Activated CD8-positive, alpha-beta memory T cell treated with anti-CD3 and anti-CD28 coated beads for 4 hours (primary cell): ENCODE measurements around the gene ST6GALNAC3.

Experiments
- DNase-seq, 2 donors: peaks; one replicate each; pipeline ENCODE4 v3.0.0-alpha.2; 2020; ENCODE audit warnings: low read depth in 2 of 2

Gene ST6GALNAC3

DNA sequence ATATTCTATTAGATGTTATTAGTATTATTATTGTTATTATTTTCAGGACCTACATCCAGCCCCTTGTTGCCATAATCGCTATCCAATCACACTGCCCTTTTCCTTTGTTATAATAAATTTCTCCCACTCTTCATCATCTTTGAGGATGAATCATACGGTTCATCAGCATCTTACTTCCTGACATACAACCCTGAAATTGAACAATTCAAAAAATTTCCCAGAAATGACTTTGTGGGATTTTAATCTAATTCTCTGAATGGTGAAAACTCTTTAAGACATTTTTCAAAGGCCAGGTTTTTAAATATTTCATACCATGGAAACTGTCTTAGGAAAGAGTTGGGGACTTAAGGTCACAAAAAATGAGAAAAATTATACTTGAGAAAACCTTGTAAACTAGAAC, 353.5 kb downstream of the ST6GALNAC3 start:
- no peak for DNase-seq

DNA sequence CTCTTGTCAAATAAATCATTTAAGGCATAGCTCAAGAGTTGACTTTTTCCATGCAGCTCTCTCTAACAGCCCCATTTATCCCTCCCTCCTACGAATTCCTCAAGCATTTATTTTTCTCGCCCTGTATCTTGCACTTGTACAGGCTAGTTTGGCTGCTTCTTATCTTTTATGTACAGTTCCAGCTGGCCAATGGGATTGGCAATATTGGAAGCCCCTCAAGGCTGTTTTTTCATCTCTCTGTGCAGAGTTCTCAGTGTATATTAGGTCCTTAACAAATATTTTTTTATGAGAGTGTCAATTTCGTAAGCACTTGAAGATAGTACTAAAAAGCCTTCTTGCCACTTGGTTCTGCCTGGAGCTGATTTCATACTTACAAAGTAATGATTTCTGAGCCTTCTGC, 356.0 kb downstream of the ST6GALNAC3 start:
- no peak for DNase-seq

DNA sequence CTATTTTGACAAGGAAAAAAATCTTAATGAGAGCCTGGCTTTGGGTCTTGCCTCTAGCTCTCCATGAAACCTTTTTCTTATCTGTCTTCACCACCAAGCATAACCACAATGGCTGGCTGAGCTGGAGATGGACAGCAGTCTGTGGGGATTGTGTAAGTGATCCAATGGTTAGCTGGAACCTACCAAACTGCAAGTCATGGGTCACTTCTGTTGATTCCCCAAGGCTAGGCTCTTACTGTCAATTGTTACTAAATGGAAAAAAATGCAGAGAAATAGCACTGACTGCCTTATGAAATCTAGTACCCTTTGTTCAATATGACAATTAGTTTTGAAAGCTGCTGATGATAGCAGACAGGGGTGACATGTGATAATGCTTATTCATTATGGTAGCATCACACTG, 359.0 kb downstream of the ST6GALNAC3 start:
- DNase-seq = no peak

DNA sequence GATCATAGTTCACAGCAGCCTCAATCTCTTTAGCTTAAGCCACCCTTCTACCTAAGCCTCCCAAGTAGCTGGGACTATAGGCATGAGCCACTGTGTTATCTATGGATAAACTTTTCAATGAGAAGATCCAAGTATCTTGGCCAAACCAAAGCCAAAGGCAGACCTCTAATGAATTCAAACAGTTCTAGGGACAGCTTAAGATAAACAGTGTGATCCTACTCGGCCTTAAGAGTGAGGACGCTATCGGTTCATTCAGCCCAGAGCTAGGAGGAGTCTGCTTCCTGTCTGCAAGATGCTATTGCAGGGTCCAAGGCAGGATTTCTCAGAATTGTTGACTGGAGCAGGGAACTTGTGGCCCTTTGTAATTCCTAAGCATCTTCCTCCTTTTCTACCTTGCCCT, 368.7 kb downstream of the ST6GALNAC3 start:
- DNase-seq = no peak

DNA sequence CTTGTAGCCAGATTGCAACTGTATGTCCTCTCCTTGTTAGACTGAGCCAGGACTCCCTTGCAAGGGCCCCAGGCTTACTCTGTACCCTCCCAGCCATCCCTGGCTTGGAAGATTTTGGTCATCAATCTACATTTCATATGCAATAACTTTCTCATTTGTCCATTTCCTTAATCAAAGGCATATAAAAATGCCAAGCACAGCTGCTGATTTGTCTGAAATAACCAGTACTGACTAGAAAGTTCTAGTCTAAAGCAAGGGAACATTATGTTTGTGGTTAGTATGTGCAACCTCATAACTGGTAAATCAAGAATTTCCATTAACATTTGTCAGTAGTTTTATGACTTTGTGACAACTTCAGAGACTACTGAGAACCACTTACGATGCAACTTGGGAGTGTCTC, 370.2 kb downstream of the ST6GALNAC3 start:
- no peak for DNase-seq

DNA sequence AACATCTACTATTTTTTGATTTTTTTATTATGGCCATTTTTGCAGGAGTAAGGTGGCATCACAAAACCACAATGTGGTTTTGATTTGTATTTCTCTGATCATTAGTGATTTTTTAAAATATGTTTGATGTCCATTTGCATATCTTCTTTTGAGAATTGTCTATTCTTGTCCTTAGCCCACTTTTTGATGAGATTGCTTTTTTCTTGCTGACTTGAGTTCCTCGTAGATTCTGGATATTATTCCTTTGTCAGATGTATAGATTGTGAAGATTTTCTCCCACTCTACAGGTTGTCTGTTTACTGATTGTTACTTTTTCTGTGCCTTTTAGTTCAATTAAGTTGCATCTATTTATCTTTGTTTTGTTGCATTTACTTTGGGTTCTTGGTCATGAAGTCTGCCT, 375.7 kb downstream of the ST6GALNAC3 start:
- no peak for DNase-seq

DNA sequence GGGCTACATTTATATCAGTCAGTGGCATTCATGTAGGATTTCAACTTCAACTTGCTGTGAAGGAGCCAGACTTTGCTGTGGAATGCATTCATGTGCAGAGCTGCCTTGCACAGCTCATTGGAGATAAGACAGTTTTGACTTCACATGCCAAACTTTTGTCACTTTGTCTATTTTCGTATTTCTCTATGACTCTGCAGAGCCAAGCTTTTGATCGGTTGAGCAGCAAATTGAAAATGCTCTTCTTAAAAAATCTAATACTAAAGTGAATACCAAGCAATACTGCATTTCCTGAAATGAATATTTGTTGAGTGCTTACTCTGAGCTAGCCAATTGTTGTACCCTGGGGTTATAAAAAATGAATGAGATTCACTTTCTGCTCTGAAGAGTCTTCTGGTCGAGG, 388.7 kb downstream of the ST6GALNAC3 start:
- no peak for DNase-seq

DNA sequence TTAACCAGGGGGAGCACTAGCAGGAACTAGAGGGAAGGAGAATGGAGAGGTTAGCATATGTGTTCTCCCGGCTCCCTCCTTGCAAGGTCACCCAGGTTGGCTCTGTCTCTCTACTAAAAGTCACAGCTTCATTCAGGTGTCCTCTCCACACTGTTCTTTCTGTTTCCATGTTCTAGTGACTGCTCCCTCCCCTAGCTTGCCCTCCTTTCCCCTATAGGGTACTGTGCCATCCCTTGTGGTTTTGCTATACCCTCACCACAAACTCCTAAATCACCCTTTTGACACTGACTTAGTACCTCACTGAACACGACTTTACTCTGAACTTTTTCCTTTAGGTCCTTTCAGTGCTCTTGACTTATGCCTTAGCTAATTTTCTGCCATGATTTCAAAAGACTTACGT, 389.3 kb downstream of the ST6GALNAC3 start:
- no peak for DNase-seq

DNA sequence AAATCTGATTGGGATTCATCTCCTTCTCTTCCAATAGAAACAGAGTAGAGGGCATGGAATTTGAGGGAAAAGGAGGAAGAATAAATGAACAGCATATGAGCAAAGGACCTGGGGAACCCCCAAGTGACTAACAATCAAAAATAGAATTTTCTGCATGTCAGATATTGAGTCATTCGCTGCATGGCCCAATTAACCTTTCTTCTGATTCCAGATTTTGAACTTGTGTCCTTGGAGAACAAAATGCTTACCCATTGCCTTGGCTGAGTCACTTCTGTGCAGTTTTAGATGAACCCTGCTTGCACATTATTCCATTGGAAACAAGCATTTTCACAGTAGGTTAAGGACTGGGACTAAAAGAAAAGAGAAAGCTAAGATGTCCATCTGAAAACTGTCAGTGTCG, 390.5 kb downstream of the ST6GALNAC3 start:
- no peak for DNase-seq

DNA sequence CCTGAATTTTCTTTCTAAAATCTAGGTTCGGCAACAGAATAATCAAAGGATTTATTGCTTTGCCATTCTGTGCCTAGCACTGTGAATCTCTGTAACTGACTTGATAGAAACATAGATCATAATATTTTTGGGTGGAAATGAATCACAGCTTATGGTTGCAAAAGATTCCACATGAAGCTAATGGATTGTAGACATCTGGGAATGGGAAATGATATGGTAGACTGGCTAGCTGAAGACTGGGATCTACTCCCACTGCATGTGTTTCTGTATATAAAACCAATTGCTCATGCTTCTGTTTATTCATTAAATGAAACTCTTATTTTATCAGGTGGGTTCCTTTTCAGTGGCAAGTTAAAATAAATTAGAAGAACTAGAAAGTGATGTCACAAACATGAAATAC, 395.6 kb downstream of the ST6GALNAC3 start:
- no peak for DNase-seq

DNA sequence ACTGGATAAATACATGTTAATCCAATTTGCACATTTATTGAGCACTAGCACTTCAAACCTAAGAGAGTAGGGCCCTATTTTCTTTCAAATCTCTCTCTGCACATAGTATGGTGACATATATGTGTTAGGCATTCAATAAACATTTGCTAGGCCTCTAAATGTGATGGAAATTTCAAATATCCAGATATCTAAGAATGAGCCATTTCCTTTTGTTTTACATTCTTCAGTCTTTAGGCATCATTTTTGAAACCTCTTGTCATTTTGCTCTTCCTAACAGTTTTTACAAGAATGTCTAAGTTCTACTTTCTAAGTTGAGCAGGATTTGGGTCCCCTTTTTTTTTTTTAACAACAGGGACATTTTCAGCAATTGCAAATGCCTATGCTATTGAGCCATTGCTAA, 397.0 kb downstream of the ST6GALNAC3 start:
- DNase-seq = no peak

DNA sequence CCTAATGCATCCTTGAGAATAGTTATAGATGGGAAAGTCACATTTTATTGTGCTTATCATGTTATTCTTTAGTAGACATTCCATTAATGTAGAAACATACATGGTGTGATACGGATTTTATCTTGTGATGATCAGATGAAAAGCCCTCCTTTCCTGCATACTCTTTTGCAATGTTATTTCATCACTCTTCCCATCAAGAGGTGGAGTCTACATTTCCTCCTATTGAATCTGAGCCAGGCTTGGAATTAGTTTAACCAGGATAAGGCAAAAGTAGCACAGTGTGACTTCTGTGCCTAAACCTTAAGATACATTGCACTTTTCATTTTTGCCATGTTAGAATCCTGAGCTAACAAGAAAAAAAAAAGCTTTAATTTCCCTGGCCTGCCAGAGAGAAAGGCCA, 399.0 kb downstream of the ST6GALNAC3 start:
- DNase-seq = no peak

DNA sequence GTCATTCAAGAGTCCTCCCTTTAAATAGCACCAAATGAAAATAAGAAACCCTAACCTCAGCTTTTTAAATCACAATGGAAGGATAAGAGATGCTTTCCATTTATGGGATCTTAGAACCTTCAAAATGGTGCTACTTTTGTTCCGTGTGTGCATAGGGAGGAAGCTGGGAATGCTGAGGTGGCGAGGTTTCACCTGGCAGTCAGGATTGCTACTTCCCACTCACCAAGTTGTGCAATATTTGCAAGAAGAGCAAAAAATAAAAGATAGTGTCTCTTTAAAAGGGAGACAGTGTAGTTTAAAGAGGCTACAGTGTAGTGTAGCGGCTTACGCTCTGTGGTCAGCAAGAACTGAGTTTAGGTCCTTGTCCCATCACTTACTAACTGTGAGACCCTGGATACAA, 400.4 kb downstream of the ST6GALNAC3 start:
- DNase-seq = no peak

DNA sequence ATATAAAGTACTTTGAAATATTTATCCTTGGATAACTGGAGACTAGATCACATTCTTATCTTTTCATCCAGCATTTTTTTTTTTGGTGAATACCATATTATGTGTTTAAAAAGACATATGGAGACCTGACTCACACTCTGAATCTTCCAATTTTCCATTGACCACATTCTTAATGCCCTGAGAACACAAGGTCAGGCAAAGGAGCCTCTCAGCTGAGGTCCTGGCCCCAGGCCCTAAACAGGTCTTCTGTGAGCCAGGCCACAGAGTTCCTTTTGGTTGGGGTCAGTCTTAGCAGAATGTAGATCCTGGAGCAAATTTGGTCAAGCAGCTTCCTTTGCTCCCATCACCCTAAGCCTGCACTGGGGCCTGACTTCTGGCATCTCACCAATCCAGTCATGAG, 402.6 kb downstream of the ST6GALNAC3 start:
- DNase-seq = no peak

DNA sequence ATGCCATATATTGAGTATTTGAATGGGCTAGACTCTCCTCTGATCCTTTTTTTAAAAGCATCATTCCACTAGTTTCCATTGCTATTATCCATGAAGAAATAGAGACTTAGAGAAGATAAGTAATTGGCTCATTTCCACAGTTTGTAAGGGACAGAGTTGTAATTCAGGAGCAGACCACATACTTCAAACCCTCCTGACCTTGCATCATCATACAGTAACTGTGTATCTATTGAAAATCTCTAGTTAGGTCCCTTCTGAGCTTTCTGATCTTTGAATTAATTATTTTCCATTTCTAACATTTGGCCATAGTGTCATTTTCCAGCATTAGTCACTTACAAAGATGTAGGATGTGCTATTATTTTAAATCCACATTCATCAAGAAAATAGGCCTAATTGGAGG, 406.3 kb downstream of the ST6GALNAC3 start:
- no peak for DNase-seq

DNA sequence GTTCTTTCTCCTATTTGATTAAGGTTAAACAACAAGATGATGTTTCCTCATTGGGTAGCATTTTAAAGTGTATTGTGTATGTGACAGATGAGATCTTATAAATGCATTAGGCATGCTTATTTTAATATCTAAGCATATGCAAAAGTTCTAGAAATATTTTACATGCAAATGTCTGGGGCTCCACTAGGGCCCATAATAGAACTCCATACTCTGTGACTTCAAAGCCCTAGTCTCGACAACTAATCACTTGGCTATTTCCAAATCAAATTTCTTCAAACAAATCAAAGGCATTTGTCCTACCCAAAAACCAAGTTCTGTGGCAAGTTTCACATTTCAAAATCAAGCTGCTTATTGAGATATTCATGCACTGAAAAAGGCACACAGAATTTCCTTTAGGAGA, 407.1 kb downstream of the ST6GALNAC3 start:
- no peak for DNase-seq

DNA sequence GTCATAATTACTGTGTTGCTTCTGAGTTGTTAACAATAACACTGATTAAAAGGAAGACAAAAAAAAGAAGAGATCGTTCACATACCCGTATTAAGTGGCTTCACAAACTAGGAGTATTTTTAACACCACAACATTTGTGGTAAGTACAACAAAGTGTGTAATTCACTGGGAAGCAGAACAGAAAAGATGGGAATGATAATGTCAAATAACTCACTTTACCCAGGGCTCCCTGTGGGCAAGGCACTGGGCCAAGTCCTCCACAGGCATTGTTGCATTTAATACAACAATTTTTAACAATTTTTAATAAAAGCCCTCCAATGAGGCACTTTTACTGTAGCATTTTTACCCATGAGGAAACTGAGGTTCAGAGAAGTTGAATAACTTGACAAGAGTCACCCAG, 407.7 kb downstream of the ST6GALNAC3 start:
- DNase-seq = no peak

DNA sequence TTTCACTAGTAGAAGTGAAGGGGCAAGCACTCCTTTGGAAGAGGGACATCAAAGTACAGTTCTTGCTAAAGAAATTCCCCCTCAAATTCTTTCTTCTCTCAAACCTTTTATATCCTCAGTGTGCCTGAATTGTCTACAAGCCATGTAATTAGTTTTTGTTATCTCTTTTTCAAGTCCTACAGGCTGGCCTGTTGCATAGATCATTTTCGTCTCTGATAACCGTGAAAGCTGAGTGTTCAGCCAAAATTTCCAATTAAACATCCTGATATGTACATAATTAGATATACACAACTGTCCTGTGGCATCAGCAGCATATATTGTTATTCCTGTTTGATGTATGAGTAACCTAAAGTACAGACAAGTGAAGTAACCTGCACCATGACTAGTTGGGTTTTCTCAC, 417.2 kb downstream of the ST6GALNAC3 start:
- DNase-seq = no peak

DNA sequence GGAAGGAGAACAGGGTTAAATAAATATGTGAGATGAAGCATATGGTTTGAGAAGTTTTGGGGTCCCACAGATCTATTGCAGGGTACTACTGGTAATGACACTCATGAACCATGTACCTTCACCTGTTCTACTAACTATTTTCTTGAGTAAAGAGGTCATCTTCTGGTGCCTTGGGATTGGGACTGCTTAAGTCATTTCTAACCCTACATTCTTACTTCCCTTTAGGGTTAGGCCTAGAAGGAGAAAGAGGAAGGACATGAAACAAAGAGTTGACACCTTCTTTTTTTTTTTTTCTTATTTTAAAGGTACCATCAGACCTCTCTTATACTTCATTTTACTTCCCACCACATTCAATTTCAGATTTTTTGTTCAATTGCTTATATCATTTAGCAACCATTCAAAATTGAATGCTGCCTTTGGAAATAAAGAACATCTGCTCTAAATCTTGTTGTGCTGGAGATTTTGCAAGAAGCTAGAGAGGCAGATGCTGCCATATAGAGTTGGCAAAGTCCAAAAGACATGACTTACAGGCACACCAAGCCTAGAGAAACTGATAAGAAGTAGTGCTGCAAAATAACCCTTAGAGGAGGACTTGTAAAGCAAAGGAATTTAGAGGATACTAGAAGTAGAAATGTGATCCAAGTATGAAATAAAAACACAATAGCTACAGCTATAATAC, 418.3 kb downstream of the ST6GALNAC3 start:
- no peak for DNase-seq

DNA sequence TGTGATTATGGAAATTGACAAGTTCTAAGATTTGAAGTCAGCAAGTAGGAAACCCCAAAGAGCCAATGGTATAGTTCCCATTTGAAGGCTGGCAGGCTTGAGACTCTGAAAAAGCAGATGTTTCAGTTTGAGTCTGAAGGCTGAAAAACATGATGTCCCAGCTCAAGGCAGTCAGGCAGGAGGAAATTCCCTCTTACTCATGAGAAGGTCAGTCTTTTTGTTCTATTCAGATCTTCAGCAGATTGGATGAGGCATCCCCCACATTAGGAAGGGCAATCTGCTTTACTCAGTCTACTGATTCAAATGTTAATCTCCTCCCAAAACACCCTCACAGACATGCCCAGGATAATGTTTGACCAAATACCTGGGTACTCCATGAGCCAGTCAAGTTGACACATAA, 420.3 kb downstream of the ST6GALNAC3 start:
- no peak for DNase-seq

DNA sequence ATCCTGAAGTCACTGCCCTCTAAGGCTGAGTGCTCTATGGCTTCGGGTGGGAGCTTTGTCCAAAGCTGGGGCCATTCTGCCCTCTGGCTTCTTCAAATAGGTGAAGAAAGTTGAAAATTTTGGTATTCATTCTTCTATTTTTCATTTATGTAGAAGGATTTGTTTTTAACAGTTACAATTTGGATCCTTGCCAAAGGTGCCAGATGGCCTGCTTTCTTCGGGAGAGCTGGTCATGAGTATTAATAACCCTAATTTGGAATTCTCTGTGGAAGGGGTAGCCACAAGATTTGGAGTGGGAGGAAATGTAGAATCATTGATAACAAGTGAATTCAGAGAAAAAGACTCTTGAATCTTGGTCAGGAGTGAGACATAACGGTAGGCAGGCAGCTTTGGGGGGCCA, 422.3 kb downstream of the ST6GALNAC3 start:
- DNase-seq = no peak

DNA sequence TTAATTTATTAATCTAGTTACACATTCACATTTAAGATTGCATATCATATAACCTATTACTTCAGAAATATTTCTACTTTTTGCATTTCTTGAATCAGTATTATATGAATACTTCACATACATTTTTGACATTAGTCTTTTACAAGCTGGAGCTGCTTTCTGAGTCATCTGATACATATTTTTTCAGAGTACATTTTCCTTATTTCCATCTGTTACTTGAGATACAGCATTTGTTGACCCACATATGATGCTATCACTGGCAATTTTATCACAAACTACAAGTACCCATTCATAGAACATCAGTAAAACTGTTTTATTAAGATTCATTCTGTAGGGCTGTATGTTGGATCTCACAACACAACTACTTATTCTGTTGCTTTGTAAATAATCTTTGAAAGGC, 425.6 kb downstream of the ST6GALNAC3 start:
- DNase-seq = no peak

DNA sequence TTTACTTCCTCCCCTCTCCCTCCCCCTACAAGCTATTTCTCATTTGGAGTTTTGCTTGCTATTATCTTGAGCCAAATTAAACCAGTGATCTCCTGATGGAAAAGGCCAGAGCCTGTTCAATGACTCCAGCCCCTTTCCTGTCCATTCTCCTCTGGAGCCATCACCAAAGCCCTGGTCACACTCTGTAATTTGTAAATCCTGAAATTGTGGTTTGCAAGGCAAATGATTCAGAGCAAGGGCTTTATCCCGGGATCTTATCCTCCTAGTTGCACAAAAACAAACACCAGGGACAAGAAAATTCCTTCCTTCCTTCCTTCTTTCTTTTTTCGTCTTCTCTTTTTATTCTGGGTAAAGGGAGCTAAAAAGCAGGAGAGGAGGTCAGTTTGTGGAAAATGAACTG, 426.6 kb downstream of the ST6GALNAC3 start:
- DNase-seq = no peak

DNA sequence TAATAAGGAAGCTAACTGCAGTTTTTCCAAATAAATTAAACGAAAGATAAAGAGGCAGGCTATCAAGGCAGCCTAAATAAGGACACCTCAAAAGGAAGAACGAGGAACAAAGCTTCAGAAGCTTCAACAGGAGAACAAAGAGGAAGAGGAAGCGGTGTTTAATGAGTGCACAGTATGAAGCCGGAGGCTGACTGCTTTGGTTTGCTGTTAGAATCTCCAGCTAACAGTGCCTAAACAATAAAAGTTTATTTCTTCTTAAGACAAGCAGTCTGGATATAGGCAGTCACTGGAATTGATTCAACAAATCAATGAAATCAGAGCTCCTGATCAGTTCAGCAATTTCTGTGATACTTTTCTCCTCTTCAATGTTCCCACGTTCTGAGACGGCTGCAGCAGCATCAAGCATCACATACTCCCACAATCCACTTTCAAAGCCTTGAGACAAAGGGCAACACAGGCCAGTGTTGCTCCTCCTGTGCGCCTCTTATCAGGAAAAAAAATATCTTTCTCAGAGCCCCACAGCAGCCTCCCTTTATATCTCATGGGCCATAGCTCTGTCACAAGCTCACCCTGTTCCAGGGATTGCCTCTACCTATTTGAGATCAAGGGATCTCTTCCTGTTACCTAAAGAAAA, 427.2 kb downstream of the ST6GALNAC3 start:
- DNase-seq = no peak
